HG03097 (cell line): ENCODE measurements around the gene BRSK2.

ENCODE experiments used
- ATAC-seq: cut with Tn5 transposase; IDR thresholded peaks from one replicate; pipeline ENCODE4 v1.9.1; 2021; ENCODE audit not compliant: unreplicated experiment, low FRiP score

BRSK2 gene

GRCh38 chr11:1460986-1461825, 71.5 kb downstream of the BRSK2 start:
- ATAC-seq: no peak

- no peak for ATAC-seq
These were observed 72.3 kb downstream of the BRSK2 start for GRCh38 chr11:1461826-1462697.

- no peak for ATAC-seq
These were observed 72.9 kb downstream of the BRSK2 start for GRCh38 chr11:1462698-1462975.

GRCh38 chr11:1463056-1463455, 73.3 kb downstream of the BRSK2 start:
- ATAC-seq: no peak

- no peak for ATAC-seq
These were observed 77.0 kb downstream of the BRSK2 start for GRCh38 chr11:1466784-1467183.

- no peak for ATAC-seq
These were observed 77.5 kb downstream of the BRSK2 start for GRCh38 chr11:1467270-1467669.

- no peak for ATAC-seq
These were observed 78.3 kb downstream of the BRSK2 start for GRCh38 chr11:1468002-1468401.

GRCh38 chr11:1468473-1469066, 78.8 kb downstream of the BRSK2 start:
- ATAC-seq: no peak

GRCh38 chr11:1469287-1469910, 79.7 kb downstream of the BRSK2 start:
- no peak for ATAC-seq

GRCh38 chr11:1469911-1470680, 80.4 kb downstream of the BRSK2 start:
- no peak for ATAC-seq

- no peak for ATAC-seq
These were observed 81.2 kb downstream of the BRSK2 start for GRCh38 chr11:1470681-1471611.

- ATAC-seq: no peak
These were observed 82.0 kb downstream of the BRSK2 start for GRCh38 chr11:1471736-1472135.

- no peak for ATAC-seq
These were observed 82.7 kb downstream of the BRSK2 start for GRCh38 chr11:1472180-1473005.

- ATAC-seq: no peak
These were observed 83.4 kb downstream of the BRSK2 start for GRCh38 chr11:1473011-1473628.

GRCh38 chr11:1473786-1474185, 84.1 kb downstream of the BRSK2 start:
- no peak for ATAC-seq

GRCh38 chr11:1475841-1476240, 86.1 kb downstream of the BRSK2 start:
- ATAC-seq: no peak

GRCh38 chr11:1476940-1477736, 87.4 kb downstream of the BRSK2 start:
- ATAC-seq: no peak
